ENCODE measurements around the gene PARVA. TPM values are rescaled to one million over a fixed set of nuclear protein-coding genes. Genes with fewer than 3 reads are reported as not detected.

PARVA gene
- total RNA-seq, 2 experiments from 2014 or later, result not detected

DNA sequence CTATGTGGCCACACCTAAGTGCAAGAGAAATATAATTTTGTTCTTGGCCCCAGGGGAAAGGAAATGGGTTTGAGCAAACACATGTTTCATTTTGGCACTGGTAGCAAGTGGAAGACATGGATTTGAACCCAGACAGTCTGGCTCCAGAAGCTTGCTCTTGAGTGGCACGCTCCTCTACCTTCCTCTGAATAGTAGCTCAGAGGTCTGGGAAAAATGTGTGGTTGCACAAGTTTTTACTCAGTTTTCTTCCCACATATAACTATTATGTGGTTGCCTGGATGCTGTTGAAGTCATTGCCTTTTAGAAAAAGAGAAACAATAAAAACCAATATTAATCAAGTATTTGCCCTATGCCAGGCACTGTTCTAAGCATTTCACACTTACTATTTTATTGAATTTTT lies 16.3 kb downstream of the PARVA start:
- intact Hi-C loops (cut with micrococcal nuclease; ENCODE audit: unreplicated experiment), result no loop called here
- Histone ChIP-seq H3K79me2 (ENCODE audit: insufficient read depth, low read depth, low read length) (no peaks in the 10 kb centered on the region), H3K4me2 (ENCODE audit: low read length) (no peak overlapping the region), H3K9me2 (ENCODE audit: insufficient read depth, low read length) (no peaks in the 10 kb centered on the region), H3K4me3 (ENCODE audit: low read depth, low read length, poor library complexity, severe bottlenecking) (no peak overlapping the region), H3K36me3 (ENCODE audit: insufficient read depth, low read length) (no peaks in the 10 kb centered on the region), H3K4me1 (ENCODE audit: insufficient read depth, low read length, poor library complexity, severe bottlenecking) (no peaks in the 10 kb centered on the region), H2AFZ (ENCODE audit: low read length) (no peak overlapping the region), H3K9me3 (ENCODE audit: low read length) (no peaks in the 10 kb centered on the region), H4K20me1 (ENCODE audit: insufficient read depth, low read length) (no peaks in the 10 kb centered on the region), H3K27ac (ENCODE audit: low read depth, low read length, poor library complexity, severe bottlenecking) (no peak overlapping the region)
- no peak for DNase-seq (ENCODE audit: low spot score)
- no peak for TF ChIP-seq EZH2phosphoT487 (IDR thresholded peaks at IDR 0.05; ENCODE audit: borderline replicate concordance, low read depth, low read length)
- TF ChIP-seq, protein P1, sequence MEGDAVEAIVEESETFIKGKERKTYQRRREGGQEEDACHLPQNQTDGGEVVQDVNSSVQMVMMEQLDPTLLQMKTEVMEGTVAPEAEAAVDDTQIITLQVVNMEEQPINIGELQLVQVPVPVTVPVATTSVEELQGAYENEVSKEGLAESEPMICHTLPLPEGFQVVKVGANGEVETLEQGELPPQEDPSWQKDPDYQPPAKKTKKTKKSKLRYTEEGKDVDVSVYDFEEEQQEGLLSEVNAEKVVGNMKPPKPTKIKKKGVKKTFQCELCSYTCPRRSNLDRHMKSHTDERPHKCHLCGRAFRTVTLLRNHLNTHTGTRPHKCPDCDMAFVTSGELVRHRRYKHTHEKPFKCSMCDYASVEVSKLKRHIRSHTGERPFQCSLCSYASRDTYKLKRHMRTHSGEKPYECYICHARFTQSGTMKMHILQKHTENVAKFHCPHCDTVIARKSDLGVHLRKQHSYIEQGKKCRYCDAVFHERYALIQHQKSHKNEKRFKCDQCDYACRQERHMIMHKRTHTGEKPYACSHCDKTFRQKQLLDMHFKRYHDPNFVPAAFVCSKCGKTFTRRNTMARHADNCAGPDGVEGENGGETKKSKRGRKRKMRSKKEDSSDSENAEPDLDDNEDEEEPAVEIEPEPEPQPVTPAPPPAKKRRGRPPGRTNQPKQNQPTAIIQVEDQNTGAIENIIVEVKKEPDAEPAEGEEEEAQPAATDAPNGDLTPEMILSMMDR (conservative IDR thresholded peaks at IDR 0.05; ENCODE audit: low read length), result no peak
- POLR2A ChIA-PET, result no interaction called here
- BruUV-seq (replicated peaks), result no TSS peak
- CTCF ChIA-PET (ENCODE audit: unreplicated experiment), result no interaction called here

DNA sequence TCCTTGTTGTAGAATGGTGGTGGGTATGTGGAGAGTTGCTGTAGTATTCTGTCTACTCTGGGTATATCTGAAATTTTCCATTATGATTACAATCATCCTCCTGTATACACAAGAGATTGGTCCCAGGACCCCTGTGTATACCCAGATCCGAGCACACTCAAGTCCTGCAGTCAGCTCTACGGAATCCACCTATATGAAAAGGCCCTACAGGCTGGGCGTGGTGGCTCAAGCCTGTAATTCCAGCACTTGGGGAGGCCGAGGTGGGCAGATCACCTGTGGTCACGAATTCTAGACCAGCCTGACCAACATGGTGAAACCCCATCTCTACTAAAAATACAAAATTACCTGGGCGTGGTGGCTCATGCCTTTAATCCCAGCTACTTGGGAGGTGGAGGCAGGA lies 17.2 kb downstream of the PARVA start:
- Histone ChIP-seq H4K20me1 (ENCODE audit: insufficient read depth, low read length) (no peaks in the 10 kb centered on the region), H3K27ac (ENCODE audit: low read depth, low read length, poor library complexity, severe bottlenecking) (no peak overlapping the region), H2AFZ (ENCODE audit: low read length) (no peak overlapping the region), H3K4me1 (ENCODE audit: insufficient read depth, low read length, poor library complexity, severe bottlenecking) (no peaks in the 10 kb centered on the region), H3K9me2 (ENCODE audit: insufficient read depth, low read length) (no peaks in the 10 kb centered on the region), H3K4me2 (ENCODE audit: low read length) (no peak overlapping the region), H3K9me3 (ENCODE audit: low read length) (no peaks in the 10 kb centered on the region), H3K36me3 (ENCODE audit: insufficient read depth, low read length) (no peaks in the 10 kb centered on the region), H3K79me2 (ENCODE audit: insufficient read depth, low read depth, low read length) (no peaks in the 10 kb centered on the region), H3K4me3 (ENCODE audit: low read depth, low read length, poor library complexity, severe bottlenecking) (no peak overlapping the region)
- intact Hi-C loops (cut with micrococcal nuclease; ENCODE audit: unreplicated experiment), result no loop called here
- TF ChIP-seq EZH2phosphoT487 (IDR thresholded peaks at IDR 0.05; ENCODE audit: borderline replicate concordance, low read depth, low read length), result no peak
- TF ChIP-seq, protein P1 (conservative IDR thresholded peaks at IDR 0.05; ENCODE audit: low read length), result no peak
- no TSS peak for BruUV-seq (replicated peaks)
- ChIA-PET CTCF (ENCODE audit: unreplicated experiment) (no interaction called here), POLR2A (no interaction called here)
- DNase-seq (ENCODE audit: low spot score), result no peak

DNA sequence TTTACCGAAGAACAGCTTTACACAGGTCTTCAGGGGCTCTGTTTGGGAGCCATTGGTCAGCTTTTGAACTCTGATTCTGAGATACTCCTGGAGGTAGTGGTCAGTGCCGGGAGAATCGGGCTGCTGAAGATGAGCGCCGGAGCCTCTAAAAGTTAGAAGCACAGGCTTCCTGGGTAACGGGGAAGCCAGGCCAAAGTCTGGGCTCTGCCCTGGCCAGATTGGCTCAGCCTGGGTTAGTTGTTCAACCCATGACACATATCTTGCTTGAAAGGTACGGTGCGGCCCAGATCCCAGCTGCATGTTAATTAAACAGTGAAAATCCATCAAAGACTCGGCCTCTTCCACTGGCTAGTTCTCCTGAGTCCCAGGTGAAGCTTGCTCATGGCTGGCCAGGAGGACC lies 18.0 kb downstream of the PARVA start:
- ChIA-PET POLR2A (no interaction called here), CTCF (ENCODE audit: unreplicated experiment) (no interaction called here)
- H3K9me3 ChIP-seq (ENCODE audit: low read length), result no peaks in the 10 kb centered on the region
- no peaks in the 10 kb centered on the region for H3K79me2 ChIP-seq (ENCODE audit: insufficient read depth, low read depth, low read length)
- no peaks in the 10 kb centered on the region for H3K36me3 ChIP-seq (ENCODE audit: insufficient read depth, low read length)
- no peaks in the 10 kb centered on the region for H3K4me1 ChIP-seq (ENCODE audit: insufficient read depth, low read length, poor library complexity, severe bottlenecking)
- H3K4me2 ChIP-seq (ENCODE audit: low read length), result no peak overlapping the region
- H3K27ac ChIP-seq (ENCODE audit: low read depth, low read length, poor library complexity, severe bottlenecking), result no peak overlapping the region
- intact Hi-C loops (cut with micrococcal nuclease; ENCODE audit: unreplicated experiment), result no loop called here
- H2AFZ ChIP-seq (ENCODE audit: low read length), result no peak overlapping the region
- no peaks in the 10 kb centered on the region for H3K9me2 ChIP-seq (ENCODE audit: insufficient read depth, low read length)
- TF ChIP-seq, protein P1 (conservative IDR thresholded peaks at IDR 0.05; ENCODE audit: low read length), result no peak
- TF ChIP-seq EZH2phosphoT487 (IDR thresholded peaks at IDR 0.05; ENCODE audit: borderline replicate concordance, low read depth, low read length), result no peak
- H3K4me3 ChIP-seq (ENCODE audit: low read depth, low read length, poor library complexity, severe bottlenecking), result no peak overlapping the region
- no peak for DNase-seq (ENCODE audit: low spot score)
- BruUV-seq (replicated peaks), result no TSS peak
- no peaks in the 10 kb centered on the region for H4K20me1 ChIP-seq (ENCODE audit: insufficient read depth, low read length)
